GM19324 (cell line): ENCODE measurements around the gene GPC5.
"Not testable (repeated sequence)": the region's sequence is repeated elsewhere in the genome, so short reads cannot be mapped to it uniquely, and the experiment has no call there.

Experiments used
- ATAC-seq: cut with Tn5 transposase; IDR thresholded peaks from one replicate; pipeline ENCODE4 v1.9.1; 2021; ENCODE audit warnings: mild to moderate bottlenecking, moderate library complexity; ENCODE audit not compliant: unreplicated experiment, low FRiP score

The GPC5 gene

GRCh38 chr13:91368676-91369440 is 29.6 kb upstream of the GPC5 start:
- ATAC-seq = no peak

- no peak for ATAC-seq
Observed at GRCh38 chr13:91369441-91369831, 29.0 kb upstream of the GPC5 start.

- ATAC-seq = no peak
Observed at GRCh38 chr13:91370501-91370900, 27.9 kb upstream of the GPC5 start.

GRCh38 chr13:91372911-91373310 is 25.5 kb upstream of the GPC5 start:
- ATAC-seq = no peak

GRCh38 chr13:91375116-91375729 is 23.2 kb upstream of the GPC5 start:
- ATAC-seq = peak; percentile 89

GRCh38 chr13:91381371-91381770 is 17.1 kb upstream of the GPC5 start:
- ATAC-seq = no peak

GRCh38 chr13:91383836-91384235 is 14.6 kb upstream of the GPC5 start:
- no peak for ATAC-seq

GRCh38 chr13:91384896-91385295 is 13.5 kb upstream of the GPC5 start:
- ATAC-seq = no peak

- ATAC-seq = no peak
Observed at GRCh38 chr13:91389186-91389585, 9.2 kb upstream of the GPC5 start.

GRCh38 chr13:91397595-91397994 is 826 bp upstream of the GPC5 start:
- ATAC-seq = no peak

GRCh38 chr13:91399189-91400062 is 1.0 kb downstream of the GPC5 start:
- no peak for ATAC-seq

GRCh38 chr13:91400063-91400399 is 1.6 kb downstream of the GPC5 start:
- no peak for ATAC-seq

GRCh38 chr13:91400671-91401070 is 2.2 kb downstream of the GPC5 start:
- no peak for ATAC-seq

- ATAC-seq = no peak
Observed at GRCh38 chr13:91401920-91402319, 3.5 kb downstream of the GPC5 start.

GRCh38 chr13:91405240-91405639 is 6.8 kb downstream of the GPC5 start:
- ATAC-seq = peak; percentile 76

GRCh38 chr13:91406619-91407018 is 8.2 kb downstream of the GPC5 start:
- peak; percentile 46 for ATAC-seq

- no peak for ATAC-seq
Observed at GRCh38 chr13:91408971-91409370, 10.6 kb downstream of the GPC5 start.

- ATAC-seq = not testable (repeated sequence)
Observed at GRCh38 chr13:91416579-91416978, 18.2 kb downstream of the GPC5 start.

- no peak for ATAC-seq
Observed at GRCh38 chr13:91417660-91418325, 19.4 kb downstream of the GPC5 start.

GRCh38 chr13:91426913-91427312 is 28.5 kb downstream of the GPC5 start:
- ATAC-seq = no peak

GRCh38 chr13:91438674-91439073 is 40.3 kb downstream of the GPC5 start:
- ATAC-seq = not testable (repeated sequence)
